Epithelial cell of esophagus (primary cell): ENCODE data around the gene DAAM2.

Experiments used
- DNase-seq: peaks from one replicate; pipeline ENCODE4 v3.0.0; 2010; ENCODE audit warnings: low read depth
- H3K4me3 ChIP-seq: 2 replicates; pipeline ENCODE4 v1.5.1; 2011; ENCODE audit warnings: mild to moderate bottlenecking, low read length, control low read depth
- CTCF ChIP-seq: IDR thresholded peaks from 2 replicates; pipeline ENCODE4 v1.5.1; 2011; ENCODE audit warnings: low read depth, mild to moderate bottlenecking, low read length, control low read depth, inconsistent platforms; ENCODE audit not compliant: insufficient read depth; ENCODE audit errors: missing control alignments

DAAM2 gene

DNA sequence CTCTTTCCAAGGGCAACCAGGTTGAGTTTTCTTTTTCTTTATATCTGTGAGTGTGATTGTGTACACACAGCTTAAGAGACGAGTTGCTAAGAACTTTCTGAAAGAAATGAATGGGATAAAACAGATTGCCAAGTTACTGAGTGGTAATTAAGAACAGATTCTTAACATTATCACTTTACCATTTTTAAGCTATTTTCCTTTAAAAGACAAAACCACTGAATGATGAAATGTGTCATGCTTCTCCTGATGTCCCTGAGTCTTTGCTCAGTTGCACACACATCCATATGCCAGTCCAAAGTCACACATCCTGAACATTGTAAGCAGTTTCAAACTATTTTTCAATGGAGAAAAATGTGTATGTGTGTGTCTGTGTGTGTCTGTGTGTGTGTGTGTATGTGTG is 5.5 kb upstream of the DAAM2 start:
- no peak for DNase-seq
- no peak overlapping the region for H3K4me3 ChIP-seq
- no peak for TF ChIP-seq CTCF

GRCh38 chr6:39787322-39787721 is 4.9 kb upstream of the DAAM2 start:
- TF ChIP-seq CTCF, result no peak
- no peak for DNase-seq
- H3K4me3 ChIP-seq, result no peak overlapping the region

GRCh38 chr6:39790772-39791171 is 1.4 kb upstream of the DAAM2 start:
- TF ChIP-seq CTCF, result no peak
- DNase-seq, result no peak
- no peak overlapping the region for H3K4me3 ChIP-seq

DNA sequence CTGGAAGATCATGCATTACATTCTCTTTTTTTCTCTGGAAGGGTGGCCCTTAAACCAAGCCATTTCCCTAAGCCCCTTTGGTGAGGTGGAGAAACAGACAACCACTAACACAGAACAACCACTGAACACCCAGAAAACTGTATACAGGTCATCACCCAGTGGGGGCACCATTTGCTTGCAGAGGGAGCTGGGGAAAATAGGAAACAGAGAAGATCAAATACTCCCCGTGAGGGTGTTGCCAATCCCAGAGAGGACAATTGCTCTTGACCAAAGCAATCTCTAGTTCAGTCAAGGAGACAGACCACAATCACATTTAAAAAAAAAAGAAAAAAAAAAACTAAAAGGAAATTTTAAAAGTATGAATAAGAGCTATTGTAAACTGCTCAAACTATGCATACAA is 865 bp upstream of the DAAM2 start:
- TF ChIP-seq CTCF, result no peak
- no peak overlapping the region for H3K4me3 ChIP-seq
- no peak for DNase-seq

GRCh38 chr6:39792540-39793450 is 619 bp downstream of the DAAM2 start:
- no peak overlapping the region for H3K4me3 ChIP-seq
- TF ChIP-seq CTCF, result no peak
- no peak for DNase-seq

DNA sequence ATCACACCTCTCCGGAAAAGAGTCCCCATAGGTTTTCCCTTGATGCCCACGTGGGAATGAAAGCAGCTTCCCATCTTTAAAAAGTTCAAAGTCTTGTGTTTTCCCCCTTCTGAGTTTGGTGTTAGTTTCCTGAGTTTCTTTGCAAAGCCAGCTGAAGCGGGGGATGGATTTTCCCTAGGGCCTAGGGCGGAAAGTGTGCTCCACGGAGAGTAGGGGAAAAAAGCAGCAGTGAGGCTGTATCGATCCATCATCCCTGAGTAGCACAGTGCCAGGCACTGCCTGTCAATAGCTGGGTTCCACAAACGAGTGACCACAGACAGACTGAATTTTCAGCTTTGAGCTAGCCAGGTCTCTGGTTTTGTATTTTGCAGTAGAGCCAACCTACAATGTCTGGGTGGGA is 1.3 kb downstream of the DAAM2 start:
- TF ChIP-seq CTCF, result no peak
- DNase-seq, result no peak
- no peak overlapping the region for H3K4me3 ChIP-seq

DNA sequence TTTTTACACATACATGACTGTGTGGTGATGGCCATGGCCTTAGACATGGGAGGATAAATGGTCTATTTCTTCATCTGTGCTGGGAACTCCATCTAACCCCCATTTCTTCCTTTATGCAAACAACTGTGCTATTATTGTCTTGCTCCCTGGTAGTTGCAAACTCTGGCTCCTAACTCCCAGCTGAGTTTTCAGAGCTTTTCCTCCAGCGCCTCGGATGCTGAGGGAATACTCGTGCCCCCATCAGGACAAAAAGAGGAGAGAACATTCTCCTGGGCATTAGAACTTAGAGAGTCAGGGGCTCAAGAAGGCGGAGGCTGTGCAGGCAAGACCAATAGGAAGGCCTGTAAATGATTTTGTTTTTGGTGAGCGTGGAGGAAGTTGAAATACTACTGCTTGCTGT is 2.1 kb downstream of the DAAM2 start:
- TF ChIP-seq CTCF, result no peak
- no peak overlapping the region for H3K4me3 ChIP-seq
- DNase-seq, result no peak
